Endothelial cell of umbilical vein (primary cell): ENCODE results near the gene DEF6. TPM values are rescaled to one million over a fixed set of nuclear protein-coding genes. Genes with fewer than 3 reads are reported as not detected.

Experiments
- BruUV-seq: library from RNA; stranded (reverse); fragments of 400-500 nt; replicated peaks from 2 replicates; lab custom pipeline; 2021; lab: Mats Ljungman, UMichigan
- CTCF ChIA-PET: fragments of 300-600, 350-600 bp; sonication (Branson Sonifier 250); formaldehyde crosslinking; loops from one replicate; lab custom pipeline; 2021; ENCODE audit warnings: antibody characterized with exemption, inconsistent platforms; lab: Charles Lee
- POLR2A ChIA-PET: fragments of 300-600, 350-600 bp; sonication (Branson Sonifier 250); formaldehyde crosslinking; loops from one replicate; lab custom pipeline; 2021; ENCODE audit warnings: antibody characterized with exemption, inconsistent platforms; lab: Charles Lee
- DNase-seq: peaks from one replicate; pipeline ENCODE4 v3.0.0-alpha.2; 2011; ENCODE audit warnings: low read depth, low spot score
- FAIRE-seq: peaks from 2 replicates; lab custom pipeline; 2011; peaks lifted over from hg19 to GRCh38; lab: Jason Lieb, UNC
- H2AFZ ChIP-seq: 2 replicates; pipeline ENCODE4 v1.6.0; 2012; ENCODE audit warnings: low read depth, low read length, control low read depth, inconsistent platforms
- H3K27ac ChIP-seq: 2 replicates; pipeline ENCODE4 v1.5.1; 2011; ENCODE audit warnings: low read depth, mild to moderate bottlenecking, control low read depth, low read length, moderate library complexity; ENCODE audit not compliant: insufficient read depth
- H3K27me3 ChIP-seq, 2 experiments: 2 replicates each; pipeline versions ENCODE4 v1.6.0 to v1.6.1; 2011; ENCODE audit warnings: low read length in 2 of 2, mixed read lengths in 1 of 2; ENCODE audit not compliant: control insufficient read depth in 2 of 2, insufficient read depth in 2 of 2
- H3K36me3 ChIP-seq, 2 experiments: 2 replicates in 1 of 2; 3 replicates in 1 of 2; pipeline ENCODE4 v1.5.1; 2011; ENCODE audit warnings: low read length in 2 of 2, mild to moderate bottlenecking in 1 of 2, moderate library complexity in 1 of 2; ENCODE audit not compliant: control insufficient read depth in 2 of 2, insufficient read depth in 2 of 2; ENCODE audit errors: extremely low read depth in 1 of 2
- H3K4me1 ChIP-seq: 3 replicates; pipeline ENCODE4 v1.5.1; 2011; ENCODE audit warnings: mild to moderate bottlenecking, low read length; ENCODE audit not compliant: control insufficient read depth, insufficient read depth; ENCODE audit errors: extremely low read depth
- H3K4me2 ChIP-seq: 2 replicates; pipeline ENCODE4 v1.6.1; 2011; ENCODE audit warnings: low read length, control low read depth, mixed read lengths; ENCODE audit not compliant: insufficient read depth
- H3K4me3 ChIP-seq, 3 experiments: fragments of 200-600 bp in 1 of 3; sonication (generic), shearing (Covaris generic) in 1 of 3; replicated peaks in 1 of 3; 2 replicates each; pipeline ENCODE4 v1.5.1; 2011 to 2016; ENCODE audit warnings: control low read depth in 3 of 3, low read length in 3 of 3, mild to moderate bottlenecking in 2 of 3, inconsistent platforms in 1 of 3, low read depth in 1 of 3, moderate library complexity in 1 of 3; ENCODE audit not compliant: insufficient read depth in 1 of 3
- H3K79me2 ChIP-seq: 2 replicates; pipeline ENCODE4 v1.6.0; 2012; ENCODE audit warnings: low read length, inconsistent platforms; ENCODE audit not compliant: control insufficient read depth, insufficient read depth
- H3K9ac ChIP-seq: replicated peaks from 2 replicates; pipeline ENCODE3; 2011; ENCODE audit warnings: low read length, control low read depth; ENCODE audit not compliant: insufficient read depth; ENCODE audit errors: extremely low read depth
- H3K9me1 ChIP-seq: replicated peaks from 3 replicates; pipeline ENCODE4 v1.6.0; 2011; ENCODE audit warnings: mild to moderate bottlenecking, low read length; ENCODE audit not compliant: control insufficient read depth, insufficient read depth; ENCODE audit errors: extremely low read depth
- H3K9me3 ChIP-seq: replicated peaks from 2 replicates; pipeline ENCODE4 v1.5.1; 2012; ENCODE audit warnings: low read length, inconsistent platforms; ENCODE audit not compliant: control insufficient read depth, insufficient read depth
- H4K20me1 ChIP-seq: replicated peaks from 2 replicates; pipeline ENCODE3; 2011; ENCODE audit warnings: mild to moderate bottlenecking, low read length; ENCODE audit not compliant: control insufficient read depth, insufficient read depth; ENCODE audit errors: extremely low read depth
- CTCF ChIP-seq, 2 donors: IDR thresholded peaks; 1 replicate in 1 of 2; 2 replicates in 1 of 2; pipeline ENCODE4 v1.5.1; 2011; ENCODE audit warnings: low read length in 2 of 2, mild to moderate bottlenecking in 2 of 2, moderate library complexity in 2 of 2, control low read depth in 1 of 2, inconsistent platforms in 1 of 2, low read depth in 1 of 2; ENCODE audit not compliant: insufficient read depth in 1 of 2; ENCODE audit errors: extremely low read depth in 1 of 2
- EZH2 ChIP-seq: IDR thresholded peaks from 2 replicates; pipeline ENCODE4 v1.6.1; 2012; ENCODE audit warnings: borderline replicate concordance, low read depth, mild to moderate bottlenecking, moderate library complexity, low read length, inconsistent platforms; ENCODE audit not compliant: severe bottlenecking
- FOS ChIP-seq: IDR thresholded peaks from 2 replicates; pipeline ENCODE4 v1.6.1; 2011; ENCODE audit warnings: mild to moderate bottlenecking, low read length, moderate library complexity, borderline replicate concordance; ENCODE audit not compliant: insufficient read depth
- GATA2 ChIP-seq: IDR thresholded peaks from 2 replicates; pipeline ENCODE4 v1.7.0; 2011; ENCODE audit warnings: low read depth, mild to moderate bottlenecking, moderate library complexity, mixed read lengths, low read length; ENCODE audit not compliant: insufficient read length, insufficient read depth
- MAX ChIP-seq: IDR thresholded peaks from 2 replicates; pipeline ENCODE4 v1.6.1; 2011; ENCODE audit not compliant: insufficient read depth, insufficient read length
- MYC ChIP-seq: IDR thresholded peaks from one replicate; pipeline ENCODE4 v1.6.1; 2011; ENCODE audit warnings: mild to moderate bottlenecking, low read depth, low read length
- POLR2A ChIP-seq: IDR thresholded peaks from 2 replicates; pipeline ENCODE4 v1.6.1; 2012; ENCODE audit warnings: low read depth, mild to moderate bottlenecking, control low read depth, low read length
- POLR2AphosphoS5 ChIP-seq: IDR thresholded peaks from 2 replicates; pipeline ENCODE4 v1.6.1; 2012; ENCODE audit warnings: low read depth, mild to moderate bottlenecking, control low read depth, low read length, moderate library complexity; ENCODE audit not compliant: insufficient read depth
- dilution Hi-C: fragments of 300-500 bp; cut with MboI; formaldehyde crosslinking; loops from one replicate; pipeline ENCODE4 v1.15.0; 2019; ENCODE audit warnings: low sequenced_read_pairs; ENCODE audit not compliant: extremely low pct_ligation_motif_present
- intact Hi-C: fragments of 100-400 bp; cut with micrococcal nuclease; formaldehyde crosslinking; loops from one replicate; pipeline ENCODE4 v1.10.0; 2022
- polyA plus RNA-seq, 4 experiments: library from polyadenylated mRNA; depleted of rRNA in 3 of 4; stranded (reverse) in 3 of 4; unstranded in 1 of 4; fragments of >200 nt; gene quantifications; 2 replicates each; pipeline versions ENCODE4 v1.2.1 to v1.2.3, GENCODE V29; 2011 to 2012; ENCODE audit warnings: missing spikeins in 1 of 4
- total RNA-seq: library from RNA; stranded (reverse); gene quantifications from 2 replicates; pipeline ENCODE4 v1.2.3, GENCODE V29; 2021

Gene DEF6
- total and polyA plus RNA-seq, 2 donors (not counting 3 experiments of a cell fraction or from before 2014, with no cell fraction given) = 0.59 to 0.77 TPM

GRCh38 chr6:35258336-35258735 lies 39.3 kb upstream of the DEF6 start:
- no peak overlapping the region for H3K27ac ChIP-seq
- H3K27me3 ChIP-seq = no peaks in the 10 kb centered on the region
- ChIA-PET CTCF (interaction anchor here (0.7 to 2.2 kb wide), 9 partner anchors 9 to 271 kb away, joined by 3 to 21 read pairs (median 4); partner anchors contain the start of gene RPL10A), POLR2A (no interaction called here)
- no peak for DNase-seq
- H3K79me2 ChIP-seq = peaks cover 3% of the 10 kb centered on the region
- no peak for FAIRE-seq
- dilution Hi-C loops = no loop called here
- H3K4me3 ChIP-seq = peak overlapping the region; percentile 8 to 63 (median 54)
- no peaks in the 10 kb centered on the region for H3K9me3 ChIP-seq
- TF ChIP-seq EZH2 = no peak
- TF ChIP-seq GATA2 = no peak
- TF ChIP-seq POLR2A = no peak
- TF ChIP-seq POLR2AphosphoS5 = no peak
- TF ChIP-seq MYC = no peak
- TF ChIP-seq MAX = no peak
- TF ChIP-seq FOS = no peak
- TF ChIP-seq CTCF (IDR thresholded peaks at IDR 0.05; ENCODE audit: extremely low read depth in 1 of 2, insufficient read depth in 1 of 2, low read depth in 1 of 2, low read length in 2 of 2) = no peak
- H3K4me2 ChIP-seq = peak overlapping the region; percentile 21
- intact Hi-C loops = loop anchor here (5.0 kb wide), 1 partner anchor 41 kb away; no protein-coding TSS in a partner anchor
- H3K4me1 ChIP-seq = peaks cover 14% of the 10 kb centered on the region
- no peaks in the 10 kb centered on the region for H4K20me1 ChIP-seq
- H2AFZ ChIP-seq = no peak overlapping the region
- no TSS peak for BruUV-seq
- H3K9ac ChIP-seq = peak overlapping the region; percentile 48
- H3K36me3 ChIP-seq = no peaks in the 10 kb centered on the region
- no peaks in the 10 kb centered on the region for H3K9me1 ChIP-seq
